ENCODE results near the gene PARD3.

Gene PARD3

DNA sequence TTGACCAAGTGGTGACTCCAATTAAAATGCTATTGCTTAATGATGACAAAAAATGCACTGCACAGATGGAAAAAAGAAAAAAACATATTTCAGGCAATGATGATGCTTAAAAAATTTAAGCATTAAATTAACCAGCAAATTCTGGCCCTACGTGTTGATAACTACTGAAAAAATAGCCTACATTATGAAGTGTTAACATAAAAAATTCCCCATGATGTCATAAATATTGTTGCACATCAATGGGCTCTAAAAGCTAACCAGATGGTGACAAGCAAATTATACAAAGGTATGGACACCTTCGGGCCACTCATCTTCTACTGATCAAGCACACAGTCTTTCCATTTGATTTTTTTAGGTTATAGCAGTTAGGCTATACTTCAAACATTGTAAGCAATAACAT is 267.4 kb downstream of the PARD3 start:
- Histone ChIP-seq H3K9me3 (ENCODE audit: insufficient read depth, low read length) (no peaks in the 10 kb centered on the region), H3K9me2 (replicated peaks; ENCODE audit: insufficient read depth, low read length) (no peaks in the 10 kb centered on the region), H3K9ac (ENCODE audit: low read length) (no peak overlapping the region), H2AFZ (ENCODE audit: low read depth, low read length, severe bottlenecking) (no peak overlapping the region), H3K4me3 (ENCODE audit: insufficient read depth, low read length, poor library complexity, severe bottlenecking) (no peak overlapping the region), H3K4me2 (ENCODE audit: low read depth, low read length, poor library complexity, severe bottlenecking) (no peak overlapping the region), H3K79me2 (ENCODE audit: insufficient read depth, low read length) (no peaks in the 10 kb centered on the region), H3K36me3 (ENCODE audit: low read length) (no peaks in the 10 kb centered on the region), H4K20me1 (ENCODE audit: low read depth, low read length) (no peaks in the 10 kb centered on the region), H3K27me3 (ENCODE audit: low read length) (no peaks in the 10 kb centered on the region), H3K27ac (ENCODE audit: low read depth, low read length) (no peak overlapping the region), H3F3A (ENCODE audit: insufficient read depth) (no peaks in the 10 kb centered on the region)
- TF ChIP-seq EZH2phosphoT487 (conservative IDR thresholded peaks at IDR 0.05; ENCODE audit: low read length) = no peak
- TF ChIP-seq, protein P1, sequence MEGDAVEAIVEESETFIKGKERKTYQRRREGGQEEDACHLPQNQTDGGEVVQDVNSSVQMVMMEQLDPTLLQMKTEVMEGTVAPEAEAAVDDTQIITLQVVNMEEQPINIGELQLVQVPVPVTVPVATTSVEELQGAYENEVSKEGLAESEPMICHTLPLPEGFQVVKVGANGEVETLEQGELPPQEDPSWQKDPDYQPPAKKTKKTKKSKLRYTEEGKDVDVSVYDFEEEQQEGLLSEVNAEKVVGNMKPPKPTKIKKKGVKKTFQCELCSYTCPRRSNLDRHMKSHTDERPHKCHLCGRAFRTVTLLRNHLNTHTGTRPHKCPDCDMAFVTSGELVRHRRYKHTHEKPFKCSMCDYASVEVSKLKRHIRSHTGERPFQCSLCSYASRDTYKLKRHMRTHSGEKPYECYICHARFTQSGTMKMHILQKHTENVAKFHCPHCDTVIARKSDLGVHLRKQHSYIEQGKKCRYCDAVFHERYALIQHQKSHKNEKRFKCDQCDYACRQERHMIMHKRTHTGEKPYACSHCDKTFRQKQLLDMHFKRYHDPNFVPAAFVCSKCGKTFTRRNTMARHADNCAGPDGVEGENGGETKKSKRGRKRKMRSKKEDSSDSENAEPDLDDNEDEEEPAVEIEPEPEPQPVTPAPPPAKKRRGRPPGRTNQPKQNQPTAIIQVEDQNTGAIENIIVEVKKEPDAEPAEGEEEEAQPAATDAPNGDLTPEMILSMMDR (IDR thresholded peaks at IDR 0.05; ENCODE audit: insufficient read depth, low read length, poor library complexity, severe bottlenecking) = no peak

DNA sequence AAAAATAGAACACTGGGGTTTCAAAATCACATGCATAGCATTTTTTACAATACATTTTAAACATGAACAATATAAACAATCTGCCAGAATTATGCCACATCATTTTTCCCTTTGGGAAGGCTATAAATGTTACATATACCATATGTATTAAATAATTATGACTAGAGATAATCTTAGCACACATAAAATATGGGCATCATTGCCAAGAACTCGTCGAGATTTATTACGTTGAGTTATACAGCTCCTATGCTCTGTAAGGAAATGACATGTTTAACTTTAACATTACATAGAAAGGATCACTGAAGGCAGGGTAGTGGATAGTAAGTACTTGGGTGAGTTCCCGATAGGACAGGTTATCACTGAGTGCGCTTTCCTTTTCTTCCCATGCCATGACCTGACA is 267.8 kb downstream of the PARD3 start:
- Histone ChIP-seq H2AFZ (ENCODE audit: low read depth, low read length, severe bottlenecking) (no peak overlapping the region), H3F3A (ENCODE audit: insufficient read depth) (no peaks in the 10 kb centered on the region), H4K20me1 (ENCODE audit: low read depth, low read length) (no peaks in the 10 kb centered on the region), H3K9me2 (replicated peaks; ENCODE audit: insufficient read depth, low read length) (no peaks in the 10 kb centered on the region), H3K9ac (ENCODE audit: low read length) (no peak overlapping the region), H3K4me2 (ENCODE audit: low read depth, low read length, poor library complexity, severe bottlenecking) (no peak overlapping the region), H3K36me3 (ENCODE audit: low read length) (no peaks in the 10 kb centered on the region), H3K79me2 (ENCODE audit: insufficient read depth, low read length) (no peaks in the 10 kb centered on the region), H3K4me3 (ENCODE audit: insufficient read depth, low read length, poor library complexity, severe bottlenecking) (no peak overlapping the region), H3K9me3 (ENCODE audit: insufficient read depth, low read length) (no peaks in the 10 kb centered on the region), H3K27ac (ENCODE audit: low read depth, low read length) (no peak overlapping the region), H3K27me3 (ENCODE audit: low read length) (no peaks in the 10 kb centered on the region)
- TF ChIP-seq EZH2phosphoT487 (conservative IDR thresholded peaks at IDR 0.05; ENCODE audit: low read length) = no peak
- TF ChIP-seq, protein P1 (IDR thresholded peaks at IDR 0.05; ENCODE audit: insufficient read depth, low read length, poor library complexity, severe bottlenecking) = no peak

DNA sequence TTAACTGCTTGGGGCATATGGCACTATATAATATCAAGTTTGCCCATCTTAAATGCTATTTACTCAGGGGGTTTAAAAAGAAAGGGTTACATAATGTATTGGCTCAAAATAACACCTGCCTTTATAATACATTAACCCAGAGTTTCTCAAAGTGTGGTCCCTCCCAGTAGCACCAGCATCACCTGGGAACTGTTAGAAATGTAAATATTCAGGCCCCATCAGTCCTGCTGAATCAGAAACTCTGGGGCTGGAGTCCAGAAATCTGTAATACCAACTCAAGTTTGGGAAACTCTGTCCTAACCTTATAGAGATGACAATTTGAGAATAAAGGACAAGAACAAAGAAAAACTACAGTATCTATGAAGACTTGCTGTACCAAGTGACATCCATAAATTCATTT is 270.7 kb downstream of the PARD3 start:
- no peaks in the 10 kb centered on the region for H3K27me3 ChIP-seq (ENCODE audit: low read length)
- no peak for TF ChIP-seq EZH2phosphoT487 (conservative IDR thresholded peaks at IDR 0.05; ENCODE audit: low read length)
- TF ChIP-seq, protein P1 (IDR thresholded peaks at IDR 0.05; ENCODE audit: insufficient read depth, low read length, poor library complexity, severe bottlenecking) = no peak
- H3K4me3 ChIP-seq (ENCODE audit: insufficient read depth, low read length, poor library complexity, severe bottlenecking) = no peak overlapping the region
- no peaks in the 10 kb centered on the region for H4K20me1 ChIP-seq (ENCODE audit: low read depth, low read length)
- no peaks in the 10 kb centered on the region for H3K36me3 ChIP-seq (ENCODE audit: low read length)
- no peak overlapping the region for H3K27ac ChIP-seq (ENCODE audit: low read depth, low read length)
- H3K4me2 ChIP-seq (ENCODE audit: low read depth, low read length, poor library complexity, severe bottlenecking) = no peak overlapping the region
- H3F3A ChIP-seq (ENCODE audit: insufficient read depth) = no peaks in the 10 kb centered on the region
- no peaks in the 10 kb centered on the region for H3K9me2 ChIP-seq (replicated peaks; ENCODE audit: insufficient read depth, low read length)
- no peak overlapping the region for H3K9ac ChIP-seq (ENCODE audit: low read length)
- H3K79me2 ChIP-seq (ENCODE audit: insufficient read depth, low read length) = no peaks in the 10 kb centered on the region
- H3K9me3 ChIP-seq (ENCODE audit: insufficient read depth, low read length) = no peaks in the 10 kb centered on the region
- H2AFZ ChIP-seq (ENCODE audit: low read depth, low read length, severe bottlenecking) = no peak overlapping the region
